Hematopoietic multipotent progenitor cell (in vitro differentiated cells): Measurements from ENCODE around the gene METTL6. TPM values are rescaled to one million over a fixed set of nuclear protein-coding genes. Genes with fewer than 3 reads are reported as not detected.
"Not testable (repeated sequence)": the region's sequence is repeated elsewhere in the genome, so short reads cannot be mapped to it uniquely, and the experiment has no call there.

Source experiments
- DNase-seq, 3 donors: peaks; one replicate each; pipeline ENCODE4 v3.0.0-alpha.2; 2011 to 2015; ENCODE audit warnings: low read depth in 2 of 3, low spot score in 2 of 3
- total RNA-seq: library from RNA; depleted of rRNA; stranded (reverse); fragments of >200 nt; gene quantifications from one replicate; pipeline ENCODE4 v1.2.3, GENCODE V29; 2012

The METTL6 gene
- total RNA-seq, 1 donor: 15.6 TPM

DNA sequence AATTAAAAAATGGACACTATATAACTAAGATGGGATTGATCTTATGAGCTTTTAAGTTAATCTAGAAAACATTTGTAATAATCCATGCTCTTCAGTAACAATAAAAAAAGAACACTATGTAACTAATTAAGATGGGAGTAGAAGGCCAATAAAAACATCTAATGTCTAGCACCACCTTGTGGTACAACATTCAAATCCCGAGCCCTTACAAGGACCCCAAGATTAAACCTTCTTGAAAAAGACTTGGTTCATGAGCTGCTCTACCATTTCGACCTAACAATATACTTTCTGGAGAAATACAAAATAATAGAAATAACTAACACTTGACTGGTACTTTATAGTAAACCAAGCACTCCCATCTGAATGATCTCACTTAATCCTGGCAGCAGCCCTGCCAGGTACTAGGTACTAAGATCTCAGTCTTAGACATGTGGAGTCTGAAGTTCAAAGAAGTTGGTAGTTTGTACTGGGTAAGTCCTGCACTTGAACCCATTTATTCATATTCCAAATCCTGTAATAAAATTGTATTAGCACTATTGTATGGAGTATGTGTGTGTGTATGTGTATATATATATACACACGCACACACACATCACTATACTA, 21.8 kb downstream of the METTL6 start:
- peak; percentile 18 to 83 (median 59) for DNase-seq

DNA sequence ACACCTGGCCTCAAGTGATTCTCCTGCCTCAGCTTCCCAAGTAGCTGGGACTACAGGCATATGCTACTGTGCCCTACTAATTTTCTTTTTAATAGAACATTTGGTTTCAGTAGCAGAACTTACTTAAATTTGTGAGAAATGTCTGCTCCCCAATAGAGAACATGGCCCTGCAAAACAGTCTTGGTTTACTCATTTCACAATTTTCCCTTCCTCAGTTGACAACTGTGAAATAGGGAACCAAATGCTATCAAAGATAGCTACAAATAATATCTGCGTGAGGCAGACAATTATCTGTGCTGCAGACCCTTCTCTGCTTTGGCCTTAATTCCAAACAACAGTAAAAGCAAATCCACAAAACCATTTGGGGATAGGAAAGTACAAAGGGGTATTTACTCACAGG, 22.6 kb downstream of the METTL6 start:
- DNase-seq: no peak

DNA sequence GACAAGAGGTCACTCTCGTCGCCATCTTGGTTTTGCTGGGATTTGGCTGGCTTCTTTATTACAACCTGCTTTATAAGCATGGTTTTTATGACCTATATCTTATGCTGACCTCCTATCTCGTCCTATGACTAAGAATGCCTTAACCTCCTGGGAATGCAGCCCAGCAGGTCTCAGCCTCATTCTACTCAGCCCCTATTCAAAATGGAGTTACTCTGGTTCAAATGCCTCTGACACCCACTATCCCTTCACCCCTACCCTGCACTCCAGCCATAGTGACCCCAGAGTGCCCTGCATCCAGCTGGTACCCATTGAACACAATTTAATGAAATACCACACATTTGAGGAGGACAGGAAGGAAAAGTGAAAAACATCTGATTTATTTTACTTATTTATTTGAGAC, 23.4 kb downstream of the METTL6 start:
- DNase-seq: no peak

DNA sequence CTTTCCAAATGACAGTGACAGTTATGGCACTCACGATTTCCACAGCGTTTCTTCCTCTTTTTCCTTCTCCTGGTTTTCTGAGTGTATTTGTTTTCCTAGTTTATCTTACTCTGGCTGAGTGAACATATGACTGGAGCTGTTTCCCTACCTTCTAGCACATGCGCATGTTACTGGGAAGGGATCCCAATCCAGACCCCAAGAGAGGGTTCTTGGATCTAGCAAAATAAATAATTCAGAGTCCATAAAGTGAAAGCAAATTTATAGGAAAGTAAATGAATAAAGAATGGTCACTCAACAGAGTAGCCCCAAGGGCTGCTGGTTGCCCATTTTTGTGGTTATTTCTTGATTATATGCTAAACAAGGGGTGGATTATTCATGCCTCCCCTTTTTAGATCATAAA, 23.8 kb downstream of the METTL6 start:
- DNase-seq: no peak

DNA sequence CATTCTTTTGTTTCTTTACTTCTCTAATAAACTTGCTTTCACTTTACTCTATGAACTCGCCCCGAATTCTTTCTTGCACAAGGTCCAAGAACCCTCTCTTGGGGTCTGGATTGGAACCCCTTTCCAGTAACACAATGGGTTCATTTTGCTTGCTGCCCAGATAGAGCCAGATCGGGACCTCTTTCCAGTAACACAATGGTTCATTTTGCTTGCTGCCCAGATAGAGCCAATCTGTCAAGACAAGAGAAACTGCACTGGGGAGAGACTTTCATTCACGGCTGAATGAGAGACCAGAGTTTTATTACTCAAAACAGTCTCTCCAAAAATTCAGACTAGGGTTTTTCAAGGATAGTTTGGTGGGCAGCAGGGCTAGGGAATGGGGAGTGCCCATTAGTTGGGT, 25.4 kb downstream of the METTL6 start:
- DNase-seq: no peak

DNA sequence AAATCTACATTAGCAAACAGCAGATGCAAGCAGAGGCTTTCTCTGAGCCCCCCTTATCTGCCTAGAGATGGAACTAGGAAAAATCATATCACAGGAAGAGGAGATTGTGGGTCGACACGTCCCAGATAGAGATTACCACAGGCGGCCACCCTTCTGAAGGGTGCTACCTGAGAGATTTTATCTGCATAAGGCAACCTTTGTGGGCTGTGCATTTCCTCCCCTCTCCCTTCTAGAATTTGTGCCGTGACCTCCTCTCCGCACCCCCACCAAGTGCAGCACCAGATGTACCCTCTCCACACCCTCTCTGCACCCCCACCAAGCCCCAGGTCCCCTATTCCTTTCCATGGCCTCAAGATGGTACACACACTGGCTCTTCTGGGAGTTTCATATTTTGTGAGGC, 27.4 kb downstream of the METTL6 start:
- DNase-seq: no peak

DNA sequence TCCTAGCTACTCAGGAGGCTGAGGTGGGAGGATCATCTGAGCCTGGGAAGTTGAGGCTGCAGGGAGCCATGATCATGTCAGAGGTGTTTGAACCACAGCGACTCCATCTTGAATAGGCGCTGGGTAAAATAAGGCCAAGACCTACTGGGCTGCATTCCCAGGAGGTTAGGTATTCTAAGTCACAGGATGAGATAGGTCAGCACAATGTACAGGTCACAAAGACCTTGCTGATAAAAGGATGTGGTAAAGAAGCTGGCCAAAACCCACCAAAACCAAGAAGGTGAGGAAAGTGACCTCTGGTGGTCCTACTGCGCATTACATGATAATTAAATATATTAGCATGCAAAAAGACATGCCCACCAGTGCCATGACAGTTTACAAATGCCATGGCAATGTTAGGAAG, 28.6 kb downstream of the METTL6 start:
- DNase-seq: peak in 2 of 3 donors; percentile 29 to 60

DNA sequence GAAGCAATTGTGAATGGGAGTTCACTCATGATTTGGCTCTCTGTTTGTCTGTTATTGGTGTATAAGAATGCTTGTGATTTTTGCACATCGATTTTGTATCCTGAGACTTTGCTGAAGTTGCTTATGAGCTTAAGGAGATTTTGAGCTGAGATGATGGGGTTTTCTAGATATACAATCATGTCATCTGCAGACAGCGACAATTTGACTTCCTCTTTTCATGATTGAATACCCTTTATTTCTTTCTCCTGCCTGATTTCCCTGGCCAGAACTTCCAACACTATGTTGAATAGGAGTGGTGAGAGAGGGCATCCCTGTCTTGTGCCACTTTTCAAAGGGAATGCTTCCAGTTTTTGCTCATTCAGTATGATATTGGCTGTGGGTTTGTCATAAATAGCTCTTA, 34.1 kb downstream of the METTL6 start:
- DNase-seq: not testable (repeated sequence)

DNA sequence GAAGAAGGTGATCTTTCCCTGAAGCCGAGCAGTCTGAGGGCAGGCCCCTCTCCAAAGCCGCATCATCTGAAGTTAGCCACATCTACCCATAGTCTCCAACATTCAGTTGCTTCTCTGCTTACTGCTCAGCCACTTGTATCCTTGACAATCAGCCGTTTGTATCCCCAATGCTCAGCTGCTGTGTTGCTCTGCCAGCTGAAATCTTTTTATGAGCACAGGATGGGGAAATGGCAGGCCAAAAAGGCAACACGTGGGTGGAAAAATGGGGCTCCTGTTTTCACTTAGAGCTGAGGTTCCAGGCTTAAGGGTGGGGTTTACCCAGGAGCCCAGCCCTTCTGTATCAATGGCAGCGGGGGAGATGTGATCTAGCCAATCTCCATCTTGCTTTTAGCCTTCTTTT, 36.3 kb downstream of the METTL6 start:
- DNase-seq: no peak

DNA sequence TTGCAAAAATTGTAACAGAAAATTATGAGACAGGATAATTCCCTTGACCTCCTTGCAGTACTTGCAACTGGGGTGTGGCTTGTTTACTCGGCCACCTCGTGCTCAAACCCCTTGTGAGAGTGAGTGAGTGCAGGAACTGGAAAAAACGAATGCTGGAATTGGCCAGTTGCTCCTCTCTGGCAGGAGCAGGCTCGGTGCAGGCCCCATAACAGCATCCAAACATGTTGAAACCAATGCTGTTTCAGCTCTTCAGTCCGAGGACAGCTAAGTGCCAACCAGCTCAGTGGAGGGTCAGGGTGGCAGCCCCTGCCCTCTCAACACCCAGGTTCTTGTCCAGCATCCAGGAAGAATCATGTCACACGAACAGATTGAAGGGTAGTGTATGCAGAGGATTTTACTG, 36.9 kb downstream of the METTL6 start:
- DNase-seq: no peak

DNA sequence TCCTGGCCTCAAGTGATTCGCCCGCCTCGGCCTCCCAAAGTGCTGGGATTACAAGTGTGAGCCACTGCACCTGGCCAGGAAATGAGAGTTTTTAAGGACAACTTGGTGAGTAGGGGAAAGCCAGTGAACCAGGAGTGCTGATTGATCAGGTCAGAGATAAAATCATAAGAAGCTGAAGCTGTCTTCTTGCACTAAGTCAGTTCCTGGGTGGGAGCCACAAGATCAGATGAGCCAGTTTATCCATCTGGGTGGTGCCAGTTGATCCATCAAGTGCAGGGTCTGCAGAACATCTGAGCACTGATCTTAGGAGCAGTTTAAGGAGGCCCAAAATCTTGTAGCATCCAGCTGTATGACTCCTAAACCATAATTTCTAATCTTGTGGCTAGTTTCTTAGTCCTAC, 39.0 kb downstream of the METTL6 start:
- not testable (repeated sequence) for DNase-seq

DNA sequence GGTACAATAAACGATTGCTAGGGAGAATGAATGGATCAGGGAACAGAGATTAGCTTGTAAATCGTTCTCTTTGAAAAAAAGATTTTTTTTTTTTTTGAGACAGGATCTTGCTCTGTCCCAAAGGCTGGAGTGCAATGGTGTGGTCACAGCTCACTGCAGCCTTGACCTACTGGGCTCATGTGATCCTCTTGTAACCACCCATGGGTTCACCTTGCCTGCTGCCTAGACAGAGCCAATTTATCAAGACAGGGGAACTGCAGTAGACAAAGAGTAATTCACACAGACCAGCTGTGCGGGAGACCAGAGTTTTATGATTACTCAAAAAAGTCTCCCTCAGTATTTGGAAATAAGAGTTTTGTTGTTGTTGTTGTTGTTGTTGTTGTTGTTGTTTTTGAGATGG, 39.6 kb downstream of the METTL6 start:
- no peak for DNase-seq

DNA sequence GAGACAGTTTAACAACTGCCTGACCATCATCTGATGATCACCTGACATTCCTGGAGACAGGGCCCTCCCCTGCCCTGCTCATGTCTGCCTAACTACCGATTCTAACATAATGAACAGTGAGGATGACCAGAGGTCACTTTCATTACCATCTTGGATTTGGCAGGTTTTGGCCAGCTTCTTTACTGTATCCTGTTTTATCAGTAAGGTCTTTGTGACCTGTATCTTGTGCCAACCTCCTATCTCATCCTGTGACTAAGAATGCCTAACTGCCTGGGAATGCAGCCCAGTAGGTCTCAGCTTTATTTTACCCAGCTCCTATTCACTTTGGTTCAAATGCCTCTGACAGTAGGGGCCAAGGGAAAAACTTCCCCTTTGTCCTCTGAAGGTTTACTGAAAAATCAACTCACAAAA, 40.2 kb downstream of the METTL6 start:
- no peak for DNase-seq

DNA sequence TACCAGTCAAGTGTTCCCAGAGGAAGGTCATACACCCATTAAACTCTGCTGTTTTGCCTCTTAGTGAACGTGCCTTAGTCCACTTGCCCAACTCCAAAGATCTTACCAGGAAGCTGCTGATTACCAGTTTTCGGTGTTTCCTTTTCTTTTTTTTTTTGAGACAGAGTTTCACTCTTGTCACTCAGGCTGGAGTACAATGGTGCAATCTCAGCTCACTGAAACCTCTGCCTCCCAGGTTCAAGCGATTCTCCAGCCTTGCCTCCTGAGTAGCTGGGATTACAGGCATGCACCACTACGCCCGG, 40.7 kb downstream of the METTL6 start:
- DNase-seq: not testable (repeated sequence)

DNA sequence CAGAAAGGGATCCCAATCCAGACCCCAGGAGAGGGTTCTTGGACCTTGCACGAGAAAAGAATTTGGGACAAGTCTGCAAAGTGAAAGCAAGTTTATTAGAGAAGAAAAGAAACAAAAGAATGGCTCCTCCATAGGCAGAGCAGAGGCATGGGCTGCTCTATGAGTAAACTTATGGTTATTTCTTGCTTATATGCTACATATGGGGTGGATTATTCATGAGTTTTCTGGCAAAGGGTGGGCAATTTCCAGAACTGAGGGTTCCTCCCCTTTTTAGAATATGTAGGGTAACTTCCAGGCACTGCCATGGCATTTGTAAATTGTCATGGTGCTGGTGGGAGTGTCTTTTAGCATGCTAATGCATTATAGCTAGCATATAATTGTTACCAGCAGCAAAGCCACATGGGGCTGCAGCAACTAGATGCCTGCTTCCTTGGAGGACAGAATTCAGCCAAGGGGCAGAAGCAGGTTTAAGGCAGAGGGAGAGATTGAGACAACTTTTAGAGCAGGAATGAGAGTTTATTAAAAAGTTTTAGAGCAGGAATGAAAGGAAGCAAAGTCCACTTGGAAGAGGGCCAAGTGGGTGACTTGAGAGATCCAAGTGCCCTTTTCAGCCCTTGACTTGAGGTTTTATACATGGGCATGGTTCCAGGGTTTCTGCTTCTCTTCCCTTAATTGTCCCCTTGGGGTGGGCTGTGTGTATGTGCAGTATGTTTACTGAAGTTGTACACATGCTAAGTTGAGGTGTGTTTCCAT, 41.3 kb downstream of the METTL6 start:
- no peak for DNase-seq

DNA sequence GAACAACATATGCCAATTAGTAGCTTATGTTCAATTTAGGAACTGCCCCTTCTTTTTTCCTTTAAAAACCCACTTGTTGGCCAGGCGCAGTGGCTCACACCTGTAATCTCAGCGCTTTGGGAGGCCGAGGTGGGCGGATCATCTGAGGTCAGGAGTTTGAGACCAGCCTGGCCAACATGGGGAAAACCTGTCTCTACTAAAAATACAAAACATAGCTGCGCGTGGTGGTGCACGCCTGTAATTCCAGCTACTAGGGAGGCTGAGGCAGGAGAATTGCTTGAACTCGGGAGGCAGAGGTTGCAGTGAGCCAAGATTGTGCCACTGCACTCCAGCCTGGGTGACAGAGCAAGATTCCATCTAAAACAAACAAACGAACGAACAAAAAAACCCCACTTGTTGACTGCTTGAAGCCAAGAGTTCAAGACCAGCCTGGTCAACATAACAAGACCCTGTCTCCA, 42.1 kb downstream of the METTL6 start:
- not testable (repeated sequence) for DNase-seq

DNA sequence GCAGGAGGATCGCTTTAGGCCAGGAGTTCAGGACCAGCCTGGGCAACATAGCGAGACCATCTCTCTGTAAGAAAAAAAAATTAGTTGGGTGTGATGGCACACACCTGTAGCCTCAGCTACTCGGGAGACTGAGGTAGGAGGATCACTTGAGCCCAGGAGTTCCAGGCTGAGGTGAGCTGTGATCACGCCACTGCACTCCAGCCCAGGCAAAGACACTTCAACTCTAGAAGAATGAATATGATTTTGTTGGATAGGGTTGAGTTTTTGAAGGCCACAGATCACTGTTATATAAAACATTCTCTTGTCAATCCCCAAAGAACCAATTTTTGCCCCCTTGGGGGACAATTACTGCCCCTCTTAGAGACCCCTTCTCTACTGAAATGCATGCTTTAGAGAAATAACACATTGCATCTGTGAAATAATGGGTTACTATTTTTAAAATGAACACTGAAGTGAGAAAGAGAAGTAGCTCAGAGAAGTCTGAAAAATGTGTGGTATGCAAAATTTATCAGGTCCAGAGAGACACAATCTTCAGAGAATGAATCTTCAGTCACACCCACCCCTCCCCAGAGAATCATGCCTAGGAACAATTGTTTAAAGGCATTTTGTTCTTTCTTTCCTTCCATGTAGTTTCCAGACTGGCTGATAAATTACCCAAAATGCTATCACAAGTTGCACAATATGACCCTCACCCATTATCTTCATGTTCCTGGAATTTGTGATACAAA, 42.7 kb downstream of the METTL6 start:
- DNase-seq: no peak

DNA sequence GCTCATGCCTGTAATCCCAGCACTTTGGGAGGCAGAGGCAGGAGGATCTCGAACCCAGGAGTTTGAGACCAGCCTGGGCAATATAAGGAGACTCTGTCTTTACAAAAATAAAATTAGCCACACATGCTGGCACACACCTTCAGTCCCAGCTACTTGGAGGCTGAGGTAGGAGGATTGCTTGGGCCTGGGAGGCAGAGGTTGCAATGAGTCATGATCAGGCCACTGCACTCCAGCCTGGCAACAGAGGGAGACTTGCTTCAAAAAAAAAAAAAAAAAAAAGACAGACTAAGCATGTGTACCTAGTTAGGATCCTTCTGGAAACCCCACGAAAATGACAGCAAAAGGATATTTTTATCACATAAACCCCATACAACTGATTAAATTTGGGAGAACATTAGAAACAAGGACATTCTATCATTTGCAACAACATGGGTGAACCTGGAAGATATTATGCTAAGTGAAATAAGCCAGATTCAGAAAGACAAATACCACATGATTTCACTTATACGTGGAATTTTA, 44.9 kb downstream of the METTL6 start:
- DNase-seq: no peak

DNA sequence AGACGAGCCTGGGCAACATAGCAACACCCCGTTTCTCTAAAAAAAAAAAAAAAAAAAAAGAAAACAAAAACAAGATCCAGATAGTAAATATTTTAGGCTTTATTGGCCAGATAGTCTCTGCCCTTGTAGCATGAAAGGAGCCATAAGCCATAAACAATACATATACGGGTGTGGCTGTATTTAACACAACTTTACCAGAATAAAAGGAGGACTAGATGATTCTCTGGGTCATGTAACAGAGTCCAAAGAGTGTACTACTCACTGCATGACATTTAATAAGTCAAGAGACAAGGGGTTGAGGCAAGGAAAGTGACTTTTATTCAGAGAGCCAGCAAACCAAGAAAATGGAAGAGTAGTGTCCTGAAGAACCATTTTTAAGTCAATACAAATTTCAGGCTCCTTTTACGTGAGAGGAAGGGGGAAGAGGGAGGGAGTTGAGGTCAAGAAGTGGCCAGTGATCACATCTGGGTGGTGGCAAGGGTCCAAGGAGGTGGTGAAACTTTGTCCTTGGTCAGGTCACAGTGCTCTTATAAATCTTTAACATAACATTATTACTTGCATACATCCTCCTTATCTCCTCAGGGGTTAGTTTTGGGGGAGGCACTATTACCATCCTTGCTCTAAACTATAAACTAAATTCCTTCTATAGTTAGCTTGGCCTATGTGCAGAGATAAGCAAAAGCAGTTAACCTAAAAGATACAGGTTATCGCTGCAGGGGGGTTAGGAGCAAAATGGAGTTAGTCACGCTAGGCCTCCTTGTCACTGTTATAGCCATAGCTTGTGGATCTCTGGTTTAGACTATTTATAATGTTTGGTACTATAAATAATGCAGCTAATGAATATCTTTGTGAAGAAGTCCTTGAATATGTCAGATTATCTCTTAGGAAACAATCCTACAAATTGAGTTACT, 46.1 kb downstream of the METTL6 start:
- DNase-seq: no peak

DNA sequence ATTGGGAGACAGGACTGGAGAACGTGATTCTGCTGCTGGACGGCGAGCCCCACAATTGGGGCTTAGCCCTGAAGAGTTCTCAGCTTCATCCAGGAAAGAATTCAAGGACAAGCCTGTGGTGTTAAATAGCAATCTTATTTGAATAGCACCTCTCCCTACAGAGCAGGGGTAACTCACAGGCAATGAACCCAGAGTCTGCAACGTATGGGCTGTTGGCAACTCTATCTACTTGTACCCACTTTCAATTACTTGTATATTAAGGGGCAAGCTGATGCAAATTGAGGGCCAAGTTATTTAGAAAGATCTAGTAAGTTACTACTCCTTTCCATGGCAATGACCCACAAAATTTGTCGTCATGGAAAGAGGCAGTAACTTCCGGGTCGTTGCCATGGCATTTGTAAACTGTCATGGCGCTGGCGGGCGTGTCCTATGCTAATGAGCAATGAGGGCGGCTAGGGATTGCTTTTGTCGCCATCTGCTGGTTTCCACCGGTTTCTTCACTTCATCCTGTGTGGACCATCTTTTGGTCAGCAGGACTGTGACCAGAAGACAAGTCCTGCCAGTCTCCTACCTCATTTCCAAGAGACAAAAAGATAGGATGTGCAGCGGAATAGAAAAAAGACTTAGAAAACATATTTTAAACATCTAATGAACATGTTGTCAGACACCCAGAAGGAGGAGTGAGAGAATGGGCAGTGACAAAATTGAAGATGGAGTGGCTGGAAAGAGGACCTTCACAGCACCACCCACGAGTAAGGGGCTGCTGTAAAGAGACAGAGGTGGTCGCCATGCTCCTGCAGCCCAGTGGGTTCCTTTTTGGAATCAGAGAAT, 49.2 kb downstream of the METTL6 start:
- peak; percentile 82 to 98 (median 94) for DNase-seq
